WTC11 (cell line): ENCODE measurements around the gene KIAA0753. TPM values are rescaled to one million over a fixed set of nuclear protein-coding genes. Genes with fewer than 3 reads are reported as not detected.

ENCODE experiments used
- ATAC-seq: fragments of 200-7000 bp; cut with Tn5 transposase; 2 replicates; pipeline ENCODE4 v1.10.0; 2021; ENCODE audit warnings: mild to moderate bottlenecking, moderate library complexity
- CTCF ChIA-PET: fragments of 300-600 bp; sonication (Branson Sonifier 250); formaldehyde crosslinking; loops from one replicate; lab custom pipeline; 2021; ENCODE audit warnings: antibody characterized with exemption; lab: Charles Lee
- POLR2A ChIA-PET: fragments of 350-600 bp; sonication (Branson Sonifier 250); formaldehyde crosslinking; loops from one replicate; lab custom pipeline; 2021; ENCODE audit warnings: antibody characterized with exemption; lab: Charles Lee
- DNase-seq: peaks from one replicate; pipeline ENCODE4 v3.0.0; 2021; ENCODE audit warnings: low spot score
- H3K27ac Mint-ChIP-seq: 2 replicates; pipeline ENCODE4 v1.8.0; 2021; ENCODE audit warnings: mixed read lengths
- H3K27me3 Mint-ChIP-seq: 2 replicates; pipeline ENCODE4 v1.8.0; 2021; ENCODE audit warnings: low read depth, mild to moderate bottlenecking, moderate library complexity, mixed read lengths
- H3K36me3 Mint-ChIP-seq: 2 replicates; pipeline ENCODE4 v1.8.0; 2021; ENCODE audit warnings: mixed read lengths
- H3K4me1 Mint-ChIP-seq: 2 replicates; pipeline ENCODE4 v1.8.0; 2022; ENCODE audit warnings: mixed read lengths
- H3K4me3 Mint-ChIP-seq: 2 replicates; pipeline ENCODE4 v1.8.0; 2021; ENCODE audit warnings: mild to moderate bottlenecking, moderate library complexity, mixed read lengths
- H3K9me3 Mint-ChIP-seq: 2 replicates; pipeline ENCODE4 v1.8.0; 2021; ENCODE audit warnings: mixed read lengths
- ATF2 ChIP-seq: sonication (generic); formaldehyde crosslinking; IDR thresholded peaks from 2 replicates; pipeline ENCODE4 v1.8.1; 2022; ENCODE audit warnings: low read depth, missing genetic modification reagents, borderline replicate concordance
- CBFB ChIP-seq: sonication (generic); formaldehyde crosslinking; IDR thresholded peaks from 2 replicates; pipeline ENCODE4 v1.8.1; 2022; ENCODE audit warnings: mild to moderate bottlenecking, low read depth, missing genetic modification reagents
- CDX4 ChIP-seq: fragments of 250-450 bp; sonication (Bioruptor Pico); IDR thresholded peaks from 2 replicates; pipeline ENCODE4 v1.9.0; 2021; ENCODE audit warnings: moderate library complexity, mild to moderate bottlenecking, inconsistent platforms, borderline replicate concordance
- ESRRA ChIP-seq: sonication (generic); formaldehyde crosslinking; IDR thresholded peaks from 2 replicates; pipeline ENCODE4 v1.8.1; 2022; ENCODE audit warnings: mild to moderate bottlenecking, missing genetic modification reagents, borderline replicate concordance
- FOXJ3 ChIP-seq: sonication (generic); formaldehyde crosslinking; IDR thresholded peaks from 2 replicates; pipeline ENCODE4 v1.9.0; 2021; ENCODE audit warnings: missing genetic modification reagents, mild to moderate bottlenecking, borderline replicate concordance
- GTF2I ChIP-seq: fragments of 250-450 bp; sonication (Bioruptor Pico); conservative IDR thresholded peaks from 2 replicates; pipeline ENCODE4 v1.4.0; 2021; ENCODE audit warnings: mild to moderate bottlenecking
- HMGA2 ChIP-seq: fragments of 250-450 bp; sonication (Bioruptor Pico); IDR thresholded peaks from 2 replicates; pipeline ENCODE4 v1.4.0; 2021; ENCODE audit warnings: mild to moderate bottlenecking, moderate library complexity
- MAX ChIP-seq: sonication (generic); formaldehyde crosslinking; IDR thresholded peaks from 2 replicates; pipeline ENCODE4 v1.8.0; 2022; ENCODE audit warnings: mild to moderate bottlenecking, missing genetic modification reagents
- NFE2L1 ChIP-seq: sonication (generic); formaldehyde crosslinking; IDR thresholded peaks from 2 replicates; pipeline ENCODE4 v1.8.1; 2023; ENCODE audit warnings: missing genetic modification reagents
- NR2C2 ChIP-seq: sonication (generic); formaldehyde crosslinking; IDR thresholded peaks from 2 replicates; pipeline ENCODE4 v1.8.0; 2022; ENCODE audit warnings: mild to moderate bottlenecking, missing genetic modification reagents
- PREB ChIP-seq: sonication (generic); formaldehyde crosslinking; IDR thresholded peaks from 2 replicates; pipeline ENCODE4 v1.8.1; 2022; ENCODE audit warnings: mild to moderate bottlenecking, missing genetic modification reagents, moderate library complexity, borderline replicate concordance
- RELA ChIP-seq: sonication (generic); formaldehyde crosslinking; IDR thresholded peaks from 2 replicates; pipeline ENCODE4 v1.8.1; 2022; ENCODE audit warnings: missing genetic modification reagents, mild to moderate bottlenecking, borderline replicate concordance
- RORB ChIP-seq: fragments of 250-450 bp; sonication (Bioruptor Pico); IDR thresholded peaks from 2 replicates; pipeline ENCODE4 v1.9.0; 2021; ENCODE audit warnings: mild to moderate bottlenecking
- SP1 ChIP-seq: sonication (generic); formaldehyde crosslinking; conservative IDR thresholded peaks from 2 replicates; pipeline ENCODE4 v1.8.1; 2022; ENCODE audit warnings: missing genetic modification reagents
- STAT6 ChIP-seq: sonication (generic); formaldehyde crosslinking; conservative IDR thresholded peaks from 2 replicates; pipeline ENCODE4 v1.8.1; 2023; ENCODE audit warnings: mild to moderate bottlenecking, low read depth, missing genetic modification reagents, moderate library complexity
- TEAD1 ChIP-seq: sonication (generic); formaldehyde crosslinking; IDR thresholded peaks from 2 replicates; pipeline ENCODE4 v1.8.0; 2022; ENCODE audit warnings: mild to moderate bottlenecking, missing genetic modification reagents
- ZBTB21 ChIP-seq: sonication (generic); formaldehyde crosslinking; IDR thresholded peaks from 2 replicates; pipeline ENCODE4 v1.8.1; 2023; ENCODE audit warnings: mild to moderate bottlenecking, missing genetic modification reagents, borderline replicate concordance
- ZMAT4 ChIP-seq: fragments of 250-450 bp; sonication (Bioruptor Pico); IDR thresholded peaks from 2 replicates; pipeline ENCODE4 v1.9.0; 2021; ENCODE audit warnings: mild to moderate bottlenecking
- ZNF396 ChIP-seq: fragments of 250-450 bp; sonication (Bioruptor Pico); IDR thresholded peaks from 2 replicates; pipeline ENCODE4 v1.8.0; 2021; ENCODE audit warnings: mild to moderate bottlenecking, moderate library complexity, borderline replicate concordance
- ZNF423 ChIP-seq: fragments of 250-450 bp; sonication (Bioruptor Pico); IDR thresholded peaks from 2 replicates; pipeline ENCODE4 v2.1.2; 2022; ENCODE audit warnings: mild to moderate bottlenecking, moderate library complexity
- ZNF532 ChIP-seq: fragments of 250-450 bp; sonication (Bioruptor Pico); IDR thresholded peaks from 2 replicates; pipeline ENCODE4 v1.9.0; 2021; ENCODE audit warnings: mild to moderate bottlenecking, borderline replicate concordance
- total RNA-seq: library from RNA; stranded (reverse); gene quantifications from 3 replicates; pipeline ENCODE4 v1.2.3, GENCODE V29; 2021

Gene KIAA0753
- total RNA-seq, 1 experiment from 2014 or later = 22.8 TPM

- no peak for TF ChIP-seq HMGA2 (CRISPR knock-in tag)
- no peak for TF ChIP-seq MAX (CRISPR knock-in tag)
- TF ChIP-seq ZNF532 (CRISPR knock-in tag) = no peak
- no peak for TF ChIP-seq ZMAT4 (CRISPR knock-in tag)
- no peak for TF ChIP-seq PREB
- TF ChIP-seq ZNF423 (CRISPR knock-in tag) = no peak
- no peak for TF ChIP-seq NR2C2 (CRISPR knock-in tag)
- DNase-seq = no peak
- ChIA-PET CTCF (no interaction called here), POLR2A (no interaction called here)
- no peak overlapping the region for H3K27ac Mint-ChIP-seq
- H3K9me3 Mint-ChIP-seq = no peaks in the 10 kb centered on the region
- peaks cover 33% of the 10 kb centered on the region for H3K36me3 Mint-ChIP-seq
- ATAC-seq = no peak
- peaks cover 2% of the 10 kb centered on the region for H3K4me1 Mint-ChIP-seq
- no peaks in the 10 kb centered on the region for H3K27me3 Mint-ChIP-seq
- H3K4me3 Mint-ChIP-seq = no peak overlapping the region
Measured at GRCh38 chr17:6596941-6597340, 43.6 kb downstream of the KIAA0753 start.

GRCh38 chr17:6596511-6596910 is 44.0 kb downstream of the KIAA0753 start:
- CTCF ChIA-PET = no interaction called here
- Mint-ChIP-seq H3K9me3 (no peaks in the 10 kb centered on the region), H3K4me1 (peaks cover 4% of the 10 kb centered on the region), H3K4me3 (no peak overlapping the region), H3K27ac (no peak overlapping the region), H3K27me3 (no peaks in the 10 kb centered on the region), H3K36me3 (peaks cover 33% of the 10 kb centered on the region)
- POLR2A ChIA-PET = no interaction called here
- no peak for DNase-seq
- TF ChIP-seq ESRRA (CRISPR knock-in tag) (no peak), RELA (no peak), HMGA2 (CRISPR knock-in tag) (no peak), SP1 (CRISPR knock-in tag) (no peak), RORB (CRISPR knock-in tag) (no peak), NFE2L1 (CRISPR knock-in tag) (no peak), PREB (no peak), CDX4 (no peak), TEAD1 (CRISPR knock-in tag) (no peak), ZBTB21 (CRISPR knock-in tag) (no peak)
- ATAC-seq = no peak

- CTCF ChIA-PET = no interaction called here
- POLR2A ChIA-PET = no interaction called here
- Mint-ChIP-seq H3K27ac (no peak overlapping the region), H3K4me1 (peaks cover 4% of the 10 kb centered on the region), H3K4me3 (no peak overlapping the region), H3K36me3 (peaks cover 33% of the 10 kb centered on the region), H3K9me3 (no peaks in the 10 kb centered on the region), H3K27me3 (no peaks in the 10 kb centered on the region)
- DNase-seq (no peak), ATAC-seq (no peak)
- TF ChIP-seq FOXJ3 (CRISPR knock-in tag) = no peak
- TF ChIP-seq RORB (CRISPR knock-in tag) = no peak
- TF ChIP-seq NFE2L1 (CRISPR knock-in tag) = no peak
- no peak for TF ChIP-seq GTF2I (CRISPR knock-in tag)
- no peak for TF ChIP-seq ZNF396 (CRISPR knock-in tag)
- no peak for TF ChIP-seq CBFB (CRISPR knock-in tag)
- no peak for TF ChIP-seq ATF2 (CRISPR knock-in tag)
- no peak for TF ChIP-seq STAT6 (CRISPR knock-in tag)
Measured at GRCh38 chr17:6596081-6596480, 44.4 kb downstream of the KIAA0753 start.
